Lung (tissue), 12 donors: ENCODE measurements around the gene HTR3E. TPM values are rescaled to one million over a fixed set of nuclear protein-coding genes. Genes with fewer than 3 reads are reported as not detected.

Source experiments
- ATAC-seq: fragments of 200-7000 bp; cut with Tn5 transposase; one replicate; pipeline ENCODE4 v1.9.1; 2020; ENCODE audit warnings: moderate number of reproducible peaks; ENCODE audit not compliant: insufficient read depth, low FRiP score
- DNase-seq, 3 donors: peaks; one replicate each; pipeline ENCODE4 v3.0.0-alpha.2; 2013 to 2017
- H3K27ac ChIP-seq, 2 donors: one replicate each; pipeline ENCODE4 v1.5.1; 2013; ENCODE audit warnings: mild to moderate bottlenecking in 2 of 2, moderate library complexity in 2 of 2, control low read depth in 1 of 2, inconsistent platforms in 1 of 2, low read depth in 1 of 2, low read length in 1 of 2
- H3K27me3 ChIP-seq, 3 donors: one replicate each; pipeline ENCODE4 v1.5.1; 2013; ENCODE audit warnings: low read length in 2 of 3; ENCODE audit not compliant: control insufficient read depth in 3 of 3, insufficient read depth in 3 of 3
- H3K36me3 ChIP-seq, 4 donors: one replicate each; pipeline ENCODE4 v1.5.1; 2013; ENCODE audit warnings: low read length in 4 of 4, mild to moderate bottlenecking in 1 of 4, moderate library complexity in 1 of 4; ENCODE audit not compliant: control insufficient read depth in 4 of 4, insufficient read depth in 4 of 4
- H3K4me1 ChIP-seq, 5 donors: one replicate each; pipeline ENCODE4 v1.5.1; 2013; ENCODE audit warnings: low read length in 5 of 5, mild to moderate bottlenecking in 2 of 5, moderate library complexity in 1 of 5; ENCODE audit not compliant: control insufficient read depth in 5 of 5, insufficient read depth in 5 of 5
- H3K4me3 ChIP-seq: one replicate; pipeline ENCODE4 v1.5.1; 2013; ENCODE audit warnings: mild to moderate bottlenecking, control low read depth, moderate library complexity
- H3K9ac ChIP-seq, 2 donors: one replicate each; pipeline ENCODE4 v1.5.1; 2013; ENCODE audit warnings: low read length in 2 of 2, control low read depth in 1 of 2; ENCODE audit not compliant: insufficient read depth in 1 of 2
- H3K9me3 ChIP-seq, 4 donors: one replicate each; pipeline ENCODE4 v1.5.1; 2013; ENCODE audit warnings: low read length in 3 of 4, mild to moderate bottlenecking in 1 of 4, moderate library complexity in 1 of 4; ENCODE audit not compliant: control insufficient read depth in 4 of 4, insufficient read depth in 3 of 4
- WGBS, 2 donors: extraction: QIAGEN DNeasy Blood & Tissue Kit; methylation state at CpG; one replicate each; pipeline ENCODE4 v1.1.7; 2013; 5-methylcytosine and 5-hydroxymethylcytosine counted together
- polyA plus RNA-seq, 2 donors: library from polyadenylated mRNA; stranded (reverse); fragments of 200-250 nt; gene quantifications; one replicate each; pipeline ENCODE4 v1.2.1, GENCODE V29; 2013
- total RNA-seq, 2 donors: library from RNA; depleted of rRNA in 1 of 2; stranded (reverse); fragments of >200 nt in 1 of 2; gene quantifications; one replicate each; pipeline ENCODE4 v1.2.1, GENCODE V29; 2014 to 2021
- TF ChIP-seq, protein P1 (sequence below): IDR thresholded peaks from 2 replicates; pipeline ENCODE4 v1.5.1; 2012; ENCODE audit warnings: mild to moderate bottlenecking; ENCODE audit errors: control extremely low read depth, extremely low read depth
- donor health status: control.
- donor health status: control.
- donor health status: Bipolar disorder and iron deficiency.
- donor health status: healthy.
- donor health status: DM: yes; HTN: yes; CAD: no.

HTR3E gene
- total and polyA plus RNA-seq, 4 donors, result not detected

DNA sequence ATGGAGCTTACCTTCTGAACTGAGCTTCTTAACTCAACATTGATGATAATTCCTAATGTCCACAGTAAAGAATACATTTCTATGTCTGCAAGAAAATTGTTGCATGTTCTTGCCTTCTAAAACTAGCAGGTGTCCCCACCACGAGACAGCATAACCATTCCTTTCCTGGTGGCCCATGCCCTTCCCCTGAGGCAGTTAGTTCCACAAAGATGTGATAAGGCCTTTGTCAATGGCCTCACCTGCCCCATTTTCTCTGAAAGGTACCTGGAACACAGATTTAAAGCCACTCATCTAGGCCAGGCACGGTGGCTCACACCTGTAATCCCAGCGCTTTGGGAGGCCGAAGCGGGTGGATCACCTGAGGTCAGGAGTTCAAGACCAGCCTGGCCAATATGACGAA, 21.0 kb upstream of the HTR3E start:
- Histone ChIP-seq H3K4me1 (no peaks in the 10 kb centered on the region), H3K9ac (no peak overlapping the region), H3K27me3 (peaks cover 0 to 2% (median 0%) of the 10 kb centered on the region in 3 donors), H3K4me3 (no peak overlapping the region), H3K9me3 (no peaks in the 10 kb centered on the region), H3K27ac (no peak overlapping the region), H3K36me3 (no peaks in the 10 kb centered on the region)
- TF ChIP-seq, protein P1, sequence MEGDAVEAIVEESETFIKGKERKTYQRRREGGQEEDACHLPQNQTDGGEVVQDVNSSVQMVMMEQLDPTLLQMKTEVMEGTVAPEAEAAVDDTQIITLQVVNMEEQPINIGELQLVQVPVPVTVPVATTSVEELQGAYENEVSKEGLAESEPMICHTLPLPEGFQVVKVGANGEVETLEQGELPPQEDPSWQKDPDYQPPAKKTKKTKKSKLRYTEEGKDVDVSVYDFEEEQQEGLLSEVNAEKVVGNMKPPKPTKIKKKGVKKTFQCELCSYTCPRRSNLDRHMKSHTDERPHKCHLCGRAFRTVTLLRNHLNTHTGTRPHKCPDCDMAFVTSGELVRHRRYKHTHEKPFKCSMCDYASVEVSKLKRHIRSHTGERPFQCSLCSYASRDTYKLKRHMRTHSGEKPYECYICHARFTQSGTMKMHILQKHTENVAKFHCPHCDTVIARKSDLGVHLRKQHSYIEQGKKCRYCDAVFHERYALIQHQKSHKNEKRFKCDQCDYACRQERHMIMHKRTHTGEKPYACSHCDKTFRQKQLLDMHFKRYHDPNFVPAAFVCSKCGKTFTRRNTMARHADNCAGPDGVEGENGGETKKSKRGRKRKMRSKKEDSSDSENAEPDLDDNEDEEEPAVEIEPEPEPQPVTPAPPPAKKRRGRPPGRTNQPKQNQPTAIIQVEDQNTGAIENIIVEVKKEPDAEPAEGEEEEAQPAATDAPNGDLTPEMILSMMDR, result no peak
- DNase-seq, result no peak
- no peak for ATAC-seq
- WGBS, 2 donors, result 90 to 93% methylated on average over 6 of the region's 6 CpGs

DNA sequence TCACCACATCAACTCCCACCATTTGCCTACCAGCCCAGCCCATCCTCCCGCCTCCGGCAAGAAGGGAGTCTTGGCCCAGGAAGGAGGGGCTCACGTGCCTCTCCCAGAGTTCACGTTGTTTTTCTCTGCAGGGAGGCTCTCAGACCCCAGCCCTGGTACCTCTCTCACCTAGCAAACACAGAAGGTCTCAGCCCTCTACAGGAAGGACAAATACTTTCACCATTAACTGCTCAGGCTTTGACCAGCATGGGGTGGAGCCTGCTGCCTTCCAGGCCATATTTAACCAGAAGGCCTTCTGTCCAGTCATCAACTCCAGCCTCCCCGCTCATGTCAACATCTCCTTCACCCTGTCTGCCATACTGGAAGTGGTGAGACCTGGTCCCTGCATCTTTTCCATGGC, 19.0 kb upstream of the HTR3E start:
- 76 to 78% methylated on average over 5 of the region's 5 CpGs for WGBS, 2 donors
- Histone ChIP-seq H3K9ac (no peak overlapping the region), H3K27ac (no peak overlapping the region), H3K9me3 (no peaks in the 10 kb centered on the region), H3K4me1 (no peaks in the 10 kb centered on the region), H3K27me3 (peaks cover 0 to 2% (median 0%) of the 10 kb centered on the region in 3 donors), H3K4me3 (no peak overlapping the region), H3K36me3 (no peaks in the 10 kb centered on the region)
- no peak for DNase-seq
- ATAC-seq, result no peak
- TF ChIP-seq, protein P1, result no peak

DNA sequence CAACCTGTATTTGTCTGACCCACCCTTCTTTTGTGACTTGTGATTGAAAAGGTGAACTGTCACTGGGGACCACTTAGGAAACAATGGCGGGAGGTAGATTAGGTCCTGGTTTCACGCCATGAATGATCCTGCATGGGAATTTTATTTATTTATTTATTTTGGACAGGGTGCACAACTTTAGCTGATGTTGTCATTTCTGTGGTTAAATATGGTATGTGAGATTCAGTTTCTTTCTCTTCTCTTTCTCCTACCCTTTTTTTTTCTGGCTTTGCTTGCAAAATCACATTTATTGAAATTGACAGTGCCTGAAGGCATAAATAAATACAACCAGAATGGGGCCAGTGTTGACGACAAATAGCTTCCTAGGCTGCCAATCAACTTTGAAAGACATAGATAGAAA, 18.0 kb upstream of the HTR3E start:
- DNase-seq (no peak), ATAC-seq (no peak)
- no peaks in the 10 kb centered on the region for H3K4me1 ChIP-seq
- H3K9me3 ChIP-seq, result no peaks in the 10 kb centered on the region
- no peak overlapping the region for H3K9ac ChIP-seq
- H3K4me3 ChIP-seq, result no peak overlapping the region
- 92 to 93% methylated on average over 3 of the region's 3 CpGs for WGBS, 2 donors
- peaks cover 0 to 2% (median 0%) of the 10 kb centered on the region in 3 donors for H3K27me3 ChIP-seq
- TF ChIP-seq, protein P1, result no peak
- no peak overlapping the region for H3K27ac ChIP-seq
- no peaks in the 10 kb centered on the region for H3K36me3 ChIP-seq
